HG03139 (cell line): ENCODE results near the gene ITPR2.

Experiments
- ATAC-seq: cut with Tn5 transposase; IDR thresholded peaks from one replicate; pipeline ENCODE4 v1.9.1; 2021; ENCODE audit not compliant: unreplicated experiment

ITPR2 gene

GRCh38 chr12:26580619-26581018, 252.4 kb downstream of the ITPR2 start:
- ATAC-seq: no peak

GRCh38 chr12:26576266-26576665, 256.7 kb downstream of the ITPR2 start:
- no peak for ATAC-seq

- no peak for ATAC-seq
These were observed 259.6 kb downstream of the ITPR2 start for GRCh38 chr12:26573225-26573909.

GRCh38 chr12:26572137-26572536, 260.9 kb downstream of the ITPR2 start:
- ATAC-seq: no peak

- no peak for ATAC-seq
These were observed 261.4 kb downstream of the ITPR2 start for GRCh38 chr12:26571560-26571959.

GRCh38 chr12:26567126-26567525, 265.9 kb downstream of the ITPR2 start:
- ATAC-seq: no peak

DNA sequence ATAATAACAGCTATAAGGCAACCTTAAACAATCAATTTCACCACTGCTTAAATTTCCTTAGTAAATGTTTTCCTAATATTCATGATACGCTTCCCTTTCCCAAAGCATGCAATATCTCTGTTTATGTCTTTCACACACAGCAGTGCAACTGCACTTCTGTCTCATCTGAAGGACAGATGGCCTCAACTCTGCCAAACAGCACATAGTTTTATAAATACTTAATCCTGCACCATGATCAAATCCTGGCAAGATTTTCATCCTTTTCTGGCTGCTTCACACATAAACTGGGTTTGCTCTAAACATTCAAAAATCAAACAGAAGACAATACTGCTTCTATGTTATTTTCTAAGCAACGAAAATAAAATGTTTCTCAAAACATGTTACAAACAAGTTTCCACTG, 266.3 kb downstream of the ITPR2 start:
- no peak for ATAC-seq

GRCh38 chr12:26566186-26566585, 266.8 kb downstream of the ITPR2 start:
- ATAC-seq: no peak

GRCh38 chr12:26564391-26564790, 268.6 kb downstream of the ITPR2 start:
- no peak for ATAC-seq

DNA sequence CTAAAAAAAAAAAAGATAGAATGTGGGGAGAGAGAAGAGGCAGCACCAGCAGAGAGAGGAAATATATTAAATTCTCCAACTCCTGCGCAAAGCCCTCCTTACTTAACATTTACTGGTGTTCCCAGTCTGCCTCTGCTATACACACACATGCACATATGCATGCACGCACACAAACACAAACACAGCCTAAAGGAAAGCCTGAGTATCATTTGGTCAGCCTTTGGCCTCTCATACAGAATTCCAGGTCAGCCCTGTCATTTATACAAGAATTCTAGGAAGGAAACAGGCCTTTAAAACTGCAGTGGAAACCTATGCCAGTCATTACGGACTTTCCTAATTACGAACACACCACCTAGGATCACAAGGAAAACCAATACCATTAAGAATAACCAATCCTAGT, 269.4 kb downstream of the ITPR2 start:
- no peak for ATAC-seq

- ATAC-seq: no peak
These were observed 275.7 kb downstream of the ITPR2 start for GRCh38 chr12:26557326-26557725.

- ATAC-seq: no peak
These were observed 276.1 kb downstream of the ITPR2 start for GRCh38 chr12:26556916-26557315.

- no peak for ATAC-seq
These were observed 277.9 kb downstream of the ITPR2 start for GRCh38 chr12:26555139-26555538.

DNA sequence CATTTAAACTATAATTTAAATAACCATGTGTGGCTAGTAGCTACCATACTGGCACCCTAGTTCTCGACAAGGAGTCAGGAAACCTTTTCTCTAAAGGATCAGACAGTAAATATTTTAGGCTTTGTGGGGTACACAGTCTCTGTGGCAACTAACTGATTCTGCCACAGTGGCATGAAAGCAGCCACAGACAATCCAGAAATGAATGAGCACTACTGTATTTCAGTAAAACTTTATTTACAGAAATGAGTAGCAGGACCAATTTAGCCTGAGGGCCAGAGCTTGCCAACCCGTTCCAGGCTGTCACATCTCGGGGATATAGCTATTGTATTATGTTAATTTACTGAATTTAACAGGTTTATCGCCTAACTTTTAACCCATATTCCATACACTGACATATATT, 278.7 kb downstream of the ITPR2 start:
- ATAC-seq: no peak

DNA sequence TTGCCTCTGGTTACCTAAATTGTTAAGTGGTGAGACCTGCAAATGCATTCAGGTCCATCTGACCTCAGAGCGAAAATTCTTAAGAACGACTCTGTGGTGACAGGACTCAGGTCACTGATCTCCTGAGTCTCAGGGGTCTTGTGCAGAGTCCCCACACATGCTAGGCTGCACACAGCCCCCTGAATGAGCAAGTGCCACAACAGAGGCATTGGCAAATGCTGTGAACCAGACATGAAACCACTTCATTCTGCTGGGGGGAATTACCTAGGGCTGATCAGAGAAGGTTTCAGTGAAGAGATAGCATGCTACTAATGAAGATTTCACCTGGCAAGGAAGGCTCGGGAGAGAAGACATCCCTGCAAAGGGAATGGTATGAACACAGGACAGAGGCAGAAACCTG, 281.6 kb downstream of the ITPR2 start:
- no peak for ATAC-seq

GRCh38 chr12:26548227-26548626, 284.8 kb downstream of the ITPR2 start:
- ATAC-seq: no peak

GRCh38 chr12:26546535-26547314, 286.3 kb downstream of the ITPR2 start:
- no peak for ATAC-seq

DNA sequence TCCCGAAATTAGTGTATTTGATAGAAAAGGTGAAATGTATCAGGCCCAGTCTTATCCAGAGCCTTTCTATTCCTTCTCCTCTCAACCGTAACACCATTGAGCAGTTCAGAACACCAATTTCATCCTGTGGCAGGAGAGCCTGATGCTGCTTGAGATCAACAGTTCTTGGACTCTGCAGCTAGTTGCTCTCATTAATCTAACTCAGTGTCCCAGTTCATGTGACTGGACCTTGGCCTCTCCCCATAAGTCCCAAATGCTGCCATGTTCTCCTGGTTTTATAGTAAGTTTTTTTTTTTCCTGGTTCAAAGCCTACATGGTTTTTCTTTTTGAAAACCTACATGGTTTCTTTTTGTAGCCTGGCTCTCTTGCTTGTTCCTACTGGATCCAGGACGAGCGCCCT, 293.9 kb downstream of the ITPR2 start:
- ATAC-seq: no peak

- no peak for ATAC-seq
These were observed 295.3 kb downstream of the ITPR2 start for GRCh38 chr12:26537651-26538050.

DNA sequence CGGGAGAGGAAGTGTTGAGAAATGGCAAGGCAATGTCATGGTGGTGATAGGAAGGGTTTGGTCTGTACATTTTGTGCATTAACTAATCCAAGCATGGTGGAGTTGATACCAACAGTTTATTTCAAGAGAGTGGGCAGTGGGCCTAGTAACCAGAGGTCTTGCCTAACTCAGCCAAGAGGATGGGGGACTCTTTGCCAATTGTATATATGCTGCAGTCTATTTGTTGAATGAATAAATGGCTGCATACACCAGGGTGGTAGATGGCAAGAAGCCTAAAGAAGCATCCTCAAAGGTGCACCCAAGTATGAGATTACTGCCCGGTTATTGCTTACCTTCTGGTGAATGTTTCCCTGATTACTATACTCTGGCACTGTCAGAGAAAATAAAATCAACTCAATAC, 295.9 kb downstream of the ITPR2 start:
- ATAC-seq: no peak

DNA sequence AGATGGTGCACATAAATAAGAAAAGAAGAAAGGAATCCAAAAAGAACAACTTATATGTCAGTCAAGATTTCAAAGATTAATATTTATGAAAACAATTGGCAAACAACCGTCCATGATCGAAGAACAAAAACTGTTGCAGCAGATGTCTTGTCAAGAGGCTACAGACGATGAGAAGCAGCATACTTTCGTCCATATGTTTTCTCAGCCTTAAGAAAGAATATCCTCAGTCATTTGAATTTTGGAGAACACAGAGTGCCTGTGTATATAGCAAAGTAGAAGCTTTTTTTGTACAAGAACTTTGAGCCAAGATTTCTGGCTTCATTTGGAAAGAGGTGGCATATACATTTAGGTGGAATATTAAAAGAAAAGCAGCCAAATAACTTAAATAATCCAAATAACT, 297.2 kb downstream of the ITPR2 start:
- no peak for ATAC-seq

- ATAC-seq: no peak
These were observed 298.9 kb downstream of the ITPR2 start for GRCh38 chr12:26534071-26534470.

- ATAC-seq: no peak
These were observed 299.8 kb downstream of the ITPR2 start for GRCh38 chr12:26533211-26533610.
